LHCN-M2 (cell line): ENCODE results near the gene MDGA2. TPM values are rescaled to one million over a fixed set of nuclear protein-coding genes. Genes with fewer than 3 reads are reported as not detected.

ENCODE experiments used
- DNase-seq: peaks from one replicate; pipeline ENCODE4 v3.0.0-alpha.2; 2012; ENCODE audit warnings: low read depth
- polyA plus RNA-seq: library from polyadenylated mRNA; unstranded; fragments of >200 nt; gene quantifications from one replicate; pipeline ENCODE4 v1.2.1, GENCODE V29; 2012; ENCODE audit warnings: missing spikeins
- total RNA-seq: library from RNA; depleted of rRNA; stranded (reverse); fragments of >200 nt; gene quantifications from 2 replicates; pipeline ENCODE4 v1.2.3, GENCODE V29; 2014; rRNA removed

Gene MDGA2
- not detected in 2 replicates for total RNA-seq
- not detected for polyA plus RNA-seq

- no peak for DNase-seq
Measured at GRCh38 chr14:47675466-47676314, at the start of gene MDGA2. Gene MDGA2, minus strand, starts transcription at chr14:47675605.

DNA sequence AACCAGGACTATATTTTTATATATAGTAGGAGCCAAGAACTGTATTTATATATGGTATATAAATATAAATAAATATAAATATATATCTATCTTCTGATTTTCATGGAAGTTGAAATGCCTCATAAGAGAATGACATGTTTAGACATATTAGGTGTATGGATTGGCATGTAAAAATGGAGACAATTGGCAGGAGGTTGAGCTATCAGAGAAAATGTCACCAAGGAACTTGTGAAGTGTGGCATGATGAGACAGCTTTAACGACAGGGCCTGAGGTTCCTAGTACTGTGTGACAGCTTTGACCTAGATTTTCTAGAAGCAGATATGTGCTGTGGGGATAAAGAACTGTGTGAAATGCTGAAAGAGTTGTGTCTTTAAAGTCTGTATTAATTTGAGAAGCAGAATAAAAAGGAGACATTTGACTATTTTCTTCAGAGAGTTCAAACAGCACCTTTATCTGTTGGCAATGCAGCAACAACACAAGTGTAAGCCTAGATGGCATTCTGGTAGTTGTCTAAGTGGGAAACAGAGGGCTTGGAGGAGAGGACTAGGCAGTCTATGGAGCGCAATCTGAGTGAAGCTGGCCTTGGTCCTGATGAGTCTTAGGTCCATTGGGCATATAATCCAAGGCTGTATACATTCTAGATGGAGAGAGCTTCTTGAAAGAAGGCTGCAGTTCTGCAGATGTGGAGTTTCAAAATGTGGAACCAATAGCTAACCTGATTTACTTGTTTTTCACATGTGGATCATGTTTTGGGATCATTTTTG lies 47.7 kb upstream of the MDGA2 start:
- DNase-seq: no peak

DNA sequence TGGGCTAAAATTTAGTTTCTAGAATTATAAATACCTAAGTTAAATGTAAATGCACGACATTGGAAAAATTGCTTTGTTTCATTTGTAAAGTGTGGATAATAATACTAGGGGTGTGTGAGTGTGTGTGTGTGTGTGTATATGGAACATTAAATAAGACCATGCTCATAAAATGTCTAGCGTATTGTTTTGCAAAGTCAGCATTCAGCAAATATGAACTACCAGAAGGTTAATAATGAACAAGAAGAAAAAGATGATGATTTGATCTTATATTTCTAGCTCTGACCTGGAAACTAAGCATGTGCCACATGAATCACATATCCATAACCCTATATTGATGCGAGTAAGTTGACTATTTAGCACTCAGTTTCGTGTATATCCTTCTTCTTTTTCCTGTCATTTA lies 44.9 kb upstream of the MDGA2 start:
- no peak for DNase-seq

GRCh38 chr14:47715330-47715729 lies 39.9 kb upstream of the MDGA2 start:
- no peak for DNase-seq

GRCh38 chr14:47710581-47710980 lies 35.2 kb upstream of the MDGA2 start:
- no peak for DNase-seq

DNA sequence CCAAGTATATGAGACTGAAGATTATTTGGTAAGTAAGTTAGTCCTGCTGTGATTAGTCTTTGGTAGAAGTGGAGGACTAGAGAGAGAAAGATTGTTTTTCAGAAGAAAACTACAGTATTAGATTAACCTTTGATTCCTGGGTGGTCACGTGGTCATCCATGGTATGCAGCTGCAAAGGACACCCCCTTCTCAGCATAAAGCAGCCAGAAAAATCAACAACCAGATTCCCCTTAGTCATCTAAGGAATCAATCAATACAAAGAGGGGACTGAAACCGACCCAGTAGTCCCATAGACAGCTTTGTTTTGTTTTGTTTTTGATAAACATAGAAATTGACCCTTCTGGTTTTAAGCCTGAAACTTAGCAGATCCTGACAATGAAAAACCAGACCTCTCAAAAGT lies 30.3 kb upstream of the MDGA2 start:
- DNase-seq: no peak

- DNase-seq: no peak
Measured at GRCh38 chr14:47691829-47692228, 16.4 kb upstream of the MDGA2 start.

DNA sequence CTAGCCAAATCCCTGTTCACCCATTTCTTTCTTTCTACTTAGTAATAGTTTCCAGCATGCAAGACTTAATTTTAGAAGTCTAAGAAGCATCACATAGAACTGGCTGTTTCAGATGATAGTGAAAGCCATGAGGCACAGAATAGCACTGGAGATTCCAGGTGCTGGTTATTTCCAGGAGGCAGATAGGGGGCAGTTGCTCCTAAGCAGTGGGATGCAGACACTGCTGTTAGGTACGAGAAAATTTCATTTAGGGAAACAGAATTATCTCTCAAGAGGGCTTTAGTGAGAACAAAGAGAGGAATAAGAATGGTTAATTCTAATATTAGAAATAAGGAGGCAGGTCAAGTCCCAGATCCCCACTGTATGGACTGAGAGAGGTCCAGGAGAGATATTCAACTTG lies 3.6 kb upstream of the MDGA2 start:
- DNase-seq: no peak

DNA sequence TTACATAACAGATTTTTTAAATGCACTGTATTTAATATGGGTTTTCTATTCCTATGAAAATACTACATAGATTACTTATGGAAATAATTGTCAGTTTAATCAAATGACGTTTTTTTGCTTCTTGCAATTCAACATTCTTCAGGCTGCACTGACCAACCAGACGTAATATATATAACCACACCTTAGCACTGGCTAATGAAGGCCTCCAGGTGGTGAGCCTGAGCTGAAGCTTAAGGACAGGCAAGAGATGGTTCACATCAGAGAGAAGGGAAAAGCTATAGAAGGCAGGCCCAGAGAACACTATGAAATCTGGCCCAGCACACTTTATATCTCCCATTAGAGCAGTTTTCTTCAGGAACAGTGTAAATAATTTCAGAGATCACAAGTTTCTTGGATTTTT lies 2.8 kb upstream of the MDGA2 start:
- DNase-seq: no peak

DNA sequence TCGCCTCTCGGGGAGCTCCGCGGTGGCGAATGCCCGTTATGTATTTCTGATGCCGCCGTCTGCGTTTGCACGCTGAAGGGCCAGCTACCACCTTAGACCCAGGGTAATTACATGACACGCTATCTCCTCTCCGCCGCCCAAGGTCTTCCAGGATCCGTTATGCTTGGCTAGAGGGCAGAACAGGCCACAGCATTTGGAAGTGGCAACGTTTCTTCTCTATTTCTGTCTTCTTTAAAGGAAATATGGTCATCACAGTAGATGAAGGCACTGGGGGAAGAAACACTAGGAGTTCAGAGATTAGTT lies 861 bp upstream of the MDGA2 start:
- no peak for DNase-seq

GRCh38 chr14:47674543-47675465 lies 601 bp downstream of the MDGA2 start:
- DNase-seq: no peak

DNA sequence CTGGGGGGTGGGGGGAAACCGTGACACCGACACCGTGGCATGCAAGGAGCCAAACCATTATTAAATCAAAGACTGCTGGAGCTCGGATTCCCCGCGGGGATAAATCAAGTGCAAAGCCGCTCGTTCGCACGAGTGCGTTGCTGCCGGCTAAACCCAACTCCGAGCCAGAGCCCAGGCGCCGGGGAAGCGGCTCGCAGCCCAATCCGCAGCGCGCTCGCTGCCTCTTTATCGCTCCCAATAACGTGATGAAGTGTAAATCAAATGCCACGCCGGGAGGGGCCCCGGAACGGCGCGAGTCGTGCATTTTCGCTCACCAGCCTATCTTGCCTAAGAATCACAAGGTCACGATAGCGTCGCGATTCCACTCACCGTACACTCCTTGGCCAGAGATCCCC lies 1.3 kb downstream of the MDGA2 start:
- DNase-seq: no peak

- no peak for DNase-seq
Measured at GRCh38 chr14:47665337-47666134, 9.9 kb downstream of the MDGA2 start.

DNA sequence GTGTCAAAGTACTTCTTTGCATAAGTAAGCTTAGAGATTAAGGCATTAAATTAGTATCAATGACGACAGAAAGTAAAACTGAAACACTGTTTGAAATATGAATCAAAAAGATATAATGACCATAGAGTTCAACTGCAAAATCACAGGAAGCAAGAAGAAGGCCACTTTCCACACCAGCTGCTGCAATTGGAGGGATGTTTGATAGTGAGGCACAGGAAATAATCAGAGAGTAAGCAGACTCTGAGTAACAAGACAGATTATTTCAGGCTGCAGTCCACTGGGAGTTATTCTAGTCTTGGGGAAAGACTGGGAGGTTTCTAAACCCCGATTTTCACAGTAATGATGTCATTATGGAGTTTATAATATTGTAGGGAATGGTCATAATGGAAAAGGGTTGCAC lies 12.9 kb downstream of the MDGA2 start:
- DNase-seq: no peak

GRCh38 chr14:47660158-47660557 lies 15.2 kb downstream of the MDGA2 start:
- no peak for DNase-seq

DNA sequence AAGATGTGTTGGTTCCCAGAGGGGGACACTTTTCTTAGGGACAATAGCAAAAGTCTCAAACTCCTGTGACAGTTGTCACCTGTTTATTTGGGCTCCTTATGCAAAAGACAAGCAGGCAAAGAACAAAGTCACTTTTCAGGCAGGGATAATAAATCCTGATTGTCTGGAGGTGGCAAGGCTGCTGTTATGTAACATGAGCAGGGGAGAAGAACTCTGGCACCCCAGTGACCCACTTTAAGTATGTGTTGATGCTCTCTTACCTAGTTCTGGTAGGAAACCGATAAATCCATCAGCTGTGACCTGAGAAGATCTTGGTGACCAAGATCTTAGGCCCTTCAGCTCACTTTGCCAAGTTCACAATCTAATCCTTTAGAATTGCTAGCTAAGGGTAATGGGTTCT lies 17.4 kb downstream of the MDGA2 start:
- DNase-seq: no peak

GRCh38 chr14:47657143-47657542 lies 18.3 kb downstream of the MDGA2 start:
- no peak for DNase-seq

GRCh38 chr14:47651337-47651736 lies 24.1 kb downstream of the MDGA2 start:
- DNase-seq: no peak

- DNase-seq: no peak
Measured at GRCh38 chr14:47637753-47638152, 37.7 kb downstream of the MDGA2 start.

GRCh38 chr14:47626151-47627035 lies 49.0 kb downstream of the MDGA2 start:
- no peak for DNase-seq
